Measurements from ENCODE around the gene DBF4B.

Gene DBF4B

DNA sequence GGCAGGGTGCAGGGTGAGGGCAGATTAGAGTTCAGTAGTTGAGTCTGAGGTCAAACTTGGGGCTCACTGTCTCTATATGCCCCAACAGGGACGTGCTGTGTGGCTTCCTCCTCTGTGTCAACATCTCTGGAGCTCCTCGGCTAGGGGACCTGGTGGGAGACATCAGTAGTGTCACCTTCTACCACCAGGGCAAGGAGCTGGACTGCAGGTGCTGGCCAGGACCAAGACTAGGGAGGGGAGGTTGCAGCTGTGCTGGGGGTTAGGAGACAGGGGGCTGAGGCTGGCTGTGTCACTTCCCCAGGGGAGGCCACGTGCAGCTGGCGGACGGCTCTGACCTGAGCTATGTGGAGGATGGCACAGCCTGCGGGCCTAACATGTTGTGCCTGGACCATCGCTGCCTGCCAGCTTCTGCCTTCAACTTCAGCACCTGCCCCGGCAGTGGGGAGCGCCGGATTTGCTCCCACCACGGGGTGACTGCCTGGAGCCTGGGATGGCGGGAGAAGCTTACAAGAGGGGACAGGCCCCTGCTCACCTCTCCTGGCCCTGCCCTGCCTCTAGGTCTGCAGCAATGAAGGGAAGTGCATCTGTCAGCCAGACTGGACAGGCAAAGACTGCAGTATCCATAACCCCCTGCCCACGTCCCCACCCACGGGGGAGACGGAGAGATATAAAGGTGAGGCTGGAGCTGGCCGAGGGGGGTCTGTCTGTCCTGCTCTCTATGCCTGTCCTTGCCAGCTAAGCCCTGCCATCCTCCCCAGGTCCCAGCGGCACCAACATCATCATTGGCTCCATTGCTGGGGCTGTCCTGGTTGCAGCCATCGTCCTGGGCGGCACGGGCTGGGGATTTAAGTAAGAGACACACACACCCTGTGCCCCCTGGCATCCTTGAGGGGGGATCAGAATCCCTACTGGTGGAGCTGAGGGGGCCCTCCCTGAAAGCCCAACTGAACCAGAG is 69.2 kb downstream of the DBF4B start:
- no peak for DNase-seq (ENCODE audit: low read depth)

DNA sequence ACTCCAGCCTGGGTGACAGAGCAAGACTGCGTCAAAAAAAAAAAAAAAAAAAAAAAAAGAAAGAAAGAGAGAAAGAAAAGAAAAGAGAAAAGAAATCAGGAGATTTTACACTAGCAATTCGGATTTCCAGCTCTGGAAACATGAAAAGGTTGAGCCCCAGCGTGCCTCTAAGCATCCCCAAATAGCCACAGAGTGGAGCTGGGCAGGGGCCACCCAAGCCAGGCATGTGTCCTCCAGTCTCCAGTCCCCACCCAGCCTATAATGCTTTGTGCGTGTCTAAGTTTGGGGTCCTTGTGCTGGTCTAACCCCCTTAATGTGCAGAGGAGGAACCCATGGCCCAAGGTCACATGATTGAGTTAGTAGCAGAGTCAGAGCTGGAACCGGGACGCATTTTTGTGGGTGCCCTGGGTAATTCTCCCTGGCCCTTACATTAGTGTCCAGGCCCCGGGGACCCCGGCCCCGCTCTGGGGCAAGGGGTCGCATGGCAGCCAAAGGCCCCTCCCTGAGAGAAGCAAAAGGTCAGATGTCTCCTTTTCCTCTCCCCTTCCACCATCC is 70.3 kb downstream of the DBF4B start:
- no peak for DNase-seq (ENCODE audit: low read depth)

DNA sequence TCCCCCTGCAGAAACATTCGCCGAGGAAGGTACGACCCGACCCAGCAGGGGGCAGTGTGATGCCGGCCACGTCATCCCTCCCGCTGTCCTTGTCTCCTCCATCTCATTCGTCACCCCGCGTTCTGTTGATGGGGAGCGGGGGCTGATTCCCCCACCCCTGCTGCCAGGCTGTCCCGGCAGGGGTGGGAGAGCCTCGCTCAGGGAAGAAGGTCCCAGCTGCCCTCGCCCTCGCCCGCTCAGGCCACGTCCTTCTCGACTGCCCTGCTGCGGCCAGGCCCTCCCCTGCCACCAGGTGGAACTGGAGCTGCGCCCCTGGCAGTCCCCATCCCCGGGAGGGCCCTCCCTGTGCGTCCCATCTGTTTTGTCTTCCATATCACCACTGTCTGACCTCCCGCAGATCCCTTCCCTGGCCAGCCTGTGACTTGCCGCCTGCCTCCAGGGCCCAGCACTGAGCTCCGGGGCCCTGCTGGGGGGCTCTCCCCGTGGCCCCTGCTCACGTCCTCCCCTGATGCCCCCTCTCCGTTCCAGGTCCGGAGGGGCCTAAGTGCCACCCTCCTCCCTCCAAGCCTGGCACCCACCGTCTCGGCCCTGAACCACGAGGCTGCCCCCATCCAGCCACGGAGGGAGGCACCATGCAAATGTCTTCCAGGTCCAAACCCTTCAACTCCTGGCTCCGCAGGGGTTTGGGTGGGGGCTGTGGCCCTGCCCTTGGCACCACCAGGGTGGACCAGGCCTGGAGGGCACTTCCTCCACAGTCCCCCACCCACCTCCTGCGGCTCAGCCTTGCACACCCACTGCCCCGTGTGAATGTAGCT is 71.0 kb downstream of the DBF4B start:
- DNase-seq (ENCODE audit: low read depth) = peak; percentile 49

DNA sequence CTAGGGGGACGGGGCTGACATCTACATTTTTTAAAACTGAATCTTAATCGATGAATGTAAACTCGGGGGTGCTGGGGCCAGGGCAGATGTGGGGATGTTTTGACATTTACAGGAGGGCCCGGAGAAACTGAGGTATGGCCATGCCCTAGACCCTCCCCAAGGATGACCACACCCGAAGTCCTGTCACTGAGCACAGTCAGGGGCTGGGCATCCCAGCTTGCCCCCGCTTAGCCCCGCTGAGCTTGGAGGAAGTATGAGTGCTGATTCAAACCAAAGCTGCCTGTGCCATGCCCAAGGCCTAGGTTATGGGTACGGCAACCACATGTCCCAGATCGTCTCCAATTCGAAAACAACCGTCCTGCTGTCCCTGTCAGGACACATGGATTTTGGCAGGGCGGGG is 71.7 kb downstream of the DBF4B start:
- DNase-seq (ENCODE audit: low read depth) = no peak

DNA sequence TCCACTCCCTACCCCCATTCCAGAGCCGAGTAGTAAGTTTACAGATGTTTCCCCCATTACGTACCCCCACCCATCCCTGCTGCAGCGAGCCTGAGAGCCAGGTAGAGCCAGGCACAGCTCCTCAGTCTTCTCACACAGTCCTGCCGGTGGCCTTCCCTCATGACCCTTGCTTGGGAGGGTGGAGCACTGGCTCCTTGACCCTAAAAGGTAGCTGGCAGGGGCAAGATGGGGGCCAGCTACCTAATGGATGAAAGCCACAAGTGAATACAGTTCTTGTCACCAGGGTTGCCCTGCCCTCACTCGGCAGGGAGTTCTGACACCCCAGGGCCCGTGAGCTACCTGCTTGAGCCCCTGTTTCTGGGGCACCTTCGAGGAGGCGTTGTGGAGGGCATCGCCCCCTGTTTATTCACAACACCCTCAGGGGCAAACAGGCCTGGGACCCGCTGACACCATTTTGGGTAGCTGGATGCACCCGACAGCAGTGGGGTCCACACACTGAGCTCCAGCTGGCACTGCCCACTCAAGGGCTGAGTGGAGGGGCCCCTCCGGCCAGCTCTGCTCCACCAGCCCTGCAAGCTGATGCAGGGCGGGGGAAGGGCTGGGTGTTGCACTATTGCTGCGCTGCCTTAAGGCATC is 72.5 kb downstream of the DBF4B start:
- DNase-seq (ENCODE audit: low read depth) = no peak

DNA sequence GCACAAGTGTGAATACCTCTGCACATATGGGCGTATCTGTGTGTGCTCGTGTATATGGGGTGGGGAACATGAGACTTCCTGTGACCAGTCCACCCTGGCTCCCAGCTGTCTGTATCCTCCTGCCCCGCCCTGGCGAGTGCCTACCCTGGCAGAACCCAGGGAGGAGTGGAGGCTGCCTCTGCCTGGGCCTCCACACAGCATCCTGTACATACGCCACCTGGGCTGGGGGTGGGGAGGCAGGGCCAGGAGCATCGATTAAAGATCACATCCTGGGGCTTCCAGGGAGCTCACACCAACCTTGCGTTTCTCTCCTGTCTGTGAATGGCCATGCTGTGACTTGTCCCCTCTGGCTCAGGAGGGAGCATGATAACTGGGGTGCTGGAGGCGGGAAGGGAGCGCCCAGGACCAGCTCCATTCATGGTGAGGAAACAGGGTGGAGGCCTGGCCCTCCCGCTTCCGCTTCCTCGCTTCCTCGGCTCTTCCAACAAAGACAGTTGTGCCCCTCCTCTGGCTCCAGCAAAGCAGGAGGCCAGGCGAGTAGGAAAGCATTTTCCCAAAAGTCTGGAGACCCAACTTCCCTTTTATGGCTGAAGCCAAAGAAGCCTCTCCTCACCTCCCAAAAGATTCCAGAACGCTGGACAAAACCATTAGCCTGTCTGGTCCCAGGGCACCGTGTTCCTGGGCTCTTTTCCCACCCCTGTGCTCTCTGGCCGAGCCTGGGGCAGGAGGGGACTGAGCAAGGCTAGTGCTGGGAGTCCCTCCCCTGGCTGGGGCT is 73.3 kb downstream of the DBF4B start:
- DNase-seq (ENCODE audit: low read depth) = no peak

DNA sequence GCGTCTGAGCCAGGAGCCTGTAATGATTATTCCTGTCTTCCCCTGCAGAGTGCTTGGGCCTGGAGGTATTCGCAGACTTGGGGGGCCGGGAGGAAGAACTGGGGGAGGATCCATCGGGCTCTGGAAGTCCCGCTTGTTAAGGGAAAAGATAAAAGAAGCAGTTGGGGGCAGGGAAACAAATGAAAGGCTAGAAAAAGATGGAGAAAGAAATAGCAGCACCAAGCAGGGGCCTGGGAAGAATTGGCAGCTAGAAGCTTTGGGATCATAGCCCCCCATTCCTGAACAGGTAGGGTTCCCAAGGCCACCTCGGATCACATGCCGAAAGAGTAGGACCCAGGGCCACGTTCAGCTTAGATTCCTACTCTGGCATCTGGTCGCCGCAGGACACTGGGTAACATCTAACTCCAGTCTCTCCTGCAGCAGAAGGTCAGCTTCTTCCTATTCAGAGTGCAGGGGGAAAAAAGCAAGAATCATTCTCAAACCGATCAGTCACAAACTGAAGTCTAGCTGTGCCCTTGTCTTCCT is 73.9 kb downstream of the DBF4B start:
- no peak for DNase-seq (ENCODE audit: low read depth)

DNA sequence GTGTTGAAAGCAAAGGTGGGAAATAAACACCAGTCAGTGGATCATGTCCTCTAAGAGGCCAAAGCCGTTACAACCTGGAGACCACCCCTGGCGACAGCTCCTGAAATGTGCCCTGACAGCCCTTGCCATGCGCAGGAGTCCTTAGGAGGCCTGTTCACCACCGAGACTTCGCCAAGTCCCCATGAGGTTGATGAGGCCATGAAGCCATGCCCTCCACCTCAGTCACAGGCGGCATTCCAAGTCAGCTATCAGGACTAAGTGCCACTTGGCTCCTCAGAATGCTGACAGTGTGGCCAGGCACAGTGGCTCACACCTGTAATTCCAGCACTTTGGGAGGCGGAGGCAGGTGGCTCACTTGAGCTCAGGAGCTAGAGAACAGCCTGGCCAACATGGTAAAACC is 77.5 kb downstream of the DBF4B start:
- no peak for DNase-seq (ENCODE audit: low read depth)

DNA sequence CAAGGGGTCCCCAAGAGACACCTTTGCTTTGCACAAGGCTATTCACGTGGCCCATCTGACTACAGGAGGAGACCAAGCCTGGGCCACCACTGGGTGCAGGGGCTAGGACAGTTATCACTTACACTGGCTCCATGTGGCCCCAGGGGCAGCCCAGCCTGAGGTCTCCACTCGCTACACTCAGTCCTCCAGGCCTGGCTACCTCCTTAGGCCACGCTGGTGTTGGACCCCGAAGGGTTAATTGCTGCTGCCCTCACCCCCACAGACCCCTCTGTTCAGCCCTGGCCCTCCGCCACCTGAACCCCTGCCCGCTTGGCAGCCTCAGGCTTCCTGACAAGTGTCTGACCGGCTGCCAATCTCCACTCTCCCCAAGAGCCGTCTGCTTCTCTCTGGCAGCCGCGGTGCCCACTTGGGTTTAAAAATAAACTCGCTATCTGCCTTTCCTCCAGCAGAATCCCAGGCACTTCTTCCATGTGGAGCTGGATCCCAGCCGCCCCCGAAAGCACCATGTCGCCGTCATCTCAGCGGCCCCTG is 78.2 kb downstream of the DBF4B start:
- DNase-seq (ENCODE audit: low read depth) = no peak

DNA sequence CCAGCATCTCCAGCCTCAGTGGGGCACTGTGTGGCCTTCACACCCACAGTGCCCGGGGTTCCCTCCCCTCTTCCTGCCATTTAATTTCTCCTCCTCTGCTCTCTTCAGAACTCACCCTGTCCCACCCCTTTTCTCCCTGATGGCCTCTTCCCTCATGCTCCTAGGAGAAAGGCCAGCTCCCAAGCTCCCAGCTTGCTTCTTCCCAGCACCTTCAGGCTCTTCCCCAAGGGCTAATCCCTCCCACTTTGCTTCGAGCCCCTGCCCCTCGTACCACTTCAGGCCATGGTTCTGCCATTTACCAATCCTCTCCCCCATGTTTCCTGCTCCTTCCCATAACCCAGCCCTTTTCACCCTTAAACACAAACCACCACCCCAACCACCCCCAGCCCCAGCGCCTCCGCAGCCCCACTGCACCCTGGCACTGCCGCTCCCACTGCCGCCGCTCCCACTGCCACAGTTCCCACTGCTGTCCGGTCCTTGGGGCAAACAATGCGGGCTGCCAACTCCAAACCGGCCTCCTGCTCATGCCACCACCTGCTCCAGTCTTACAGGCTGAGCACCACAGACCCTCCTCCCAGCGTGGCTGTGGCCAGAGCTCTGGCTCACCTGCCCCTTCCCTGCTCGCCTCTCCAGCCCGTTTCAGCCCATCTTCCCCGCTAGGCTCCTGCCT is 78.9 kb downstream of the DBF4B start:
- DNase-seq (ENCODE audit: low read depth) = no peak

DNA sequence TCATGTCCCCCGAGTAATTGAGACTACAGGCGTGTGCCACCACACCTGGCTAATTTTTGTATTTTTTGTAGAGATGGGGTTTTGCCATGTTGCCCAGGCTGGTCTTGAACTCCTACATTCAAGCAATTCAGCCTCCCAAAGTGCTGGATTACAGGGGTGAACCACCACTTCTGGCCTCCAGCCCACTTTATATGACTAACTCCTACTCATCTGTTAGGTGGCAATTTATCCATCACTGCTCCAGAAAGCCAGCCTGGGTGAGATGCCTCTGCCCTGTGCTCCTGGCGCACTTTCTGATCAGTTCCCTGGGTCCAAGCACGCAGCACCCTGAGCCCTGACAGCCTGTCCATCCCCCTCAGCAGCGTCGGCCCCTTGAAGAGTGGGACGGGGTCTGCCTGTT is 79.7 kb downstream of the DBF4B start:
- DNase-seq (ENCODE audit: low read depth) = no peak

DNA sequence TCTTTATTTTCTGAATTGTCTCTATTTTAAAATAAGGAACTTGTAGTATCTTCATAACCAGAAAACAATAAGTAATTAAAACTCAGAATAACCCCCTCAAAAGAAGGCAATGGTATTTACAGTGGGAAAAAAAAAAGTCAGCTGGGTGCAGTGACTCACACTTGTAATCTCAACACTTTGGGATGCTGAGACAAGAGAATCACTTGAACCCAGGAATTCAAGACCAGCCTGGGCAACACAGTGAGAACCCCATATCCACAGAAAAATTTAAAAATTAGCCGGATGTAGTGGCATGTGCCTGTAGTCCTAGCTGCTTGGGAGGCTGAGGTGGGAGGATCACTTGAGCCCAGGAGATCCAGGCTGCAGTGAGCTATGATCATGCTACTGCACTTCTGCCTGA is 83.8 kb downstream of the DBF4B start:
- DNase-seq (ENCODE audit: low read depth) = no peak

DNA sequence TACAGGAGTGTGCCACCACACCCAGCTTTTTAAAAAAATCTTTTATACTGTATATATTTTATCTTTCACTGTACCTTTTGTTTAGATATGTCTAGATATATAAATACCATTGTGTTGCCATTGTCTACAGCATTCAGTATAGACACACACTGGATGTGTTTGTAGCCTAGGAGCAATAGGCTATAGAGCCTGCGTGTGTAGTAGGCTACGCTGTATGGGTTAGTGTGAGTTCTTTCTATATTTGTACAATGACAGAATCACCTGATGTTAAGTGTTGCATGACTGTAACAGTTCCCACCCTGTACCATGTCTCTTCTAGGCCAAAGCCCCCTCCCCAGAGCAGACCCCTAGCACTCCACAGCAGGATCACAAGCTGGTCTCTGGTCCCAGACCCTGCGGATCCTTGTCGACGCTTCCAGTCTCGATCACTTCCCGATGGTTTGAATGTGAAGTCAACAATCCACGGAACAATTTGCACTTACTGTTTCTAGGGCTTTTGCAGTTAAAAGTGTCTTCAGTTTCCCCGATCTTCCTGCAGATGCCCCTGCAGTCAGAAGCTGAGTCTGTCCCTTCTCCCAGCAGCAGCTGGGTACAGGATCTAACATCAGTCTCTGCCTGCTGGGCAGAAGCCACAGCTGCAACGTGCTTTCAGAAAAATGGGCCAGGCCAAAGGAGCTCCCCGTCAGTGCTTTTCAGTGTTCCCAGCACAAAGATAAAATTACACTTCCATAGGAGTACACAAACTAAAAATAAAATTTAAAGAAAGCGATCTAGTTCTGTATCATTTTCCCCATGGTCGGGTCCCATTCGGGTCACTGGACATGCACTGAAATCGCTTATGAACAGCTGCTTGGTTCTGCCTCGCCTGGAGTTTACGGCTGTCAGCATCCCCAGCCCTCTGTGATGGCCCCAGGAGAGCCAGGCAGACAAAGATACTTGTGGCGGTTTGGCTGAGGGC is 85.7 kb downstream of the DBF4B start:
- no peak for DNase-seq (ENCODE audit: low read depth)

DNA sequence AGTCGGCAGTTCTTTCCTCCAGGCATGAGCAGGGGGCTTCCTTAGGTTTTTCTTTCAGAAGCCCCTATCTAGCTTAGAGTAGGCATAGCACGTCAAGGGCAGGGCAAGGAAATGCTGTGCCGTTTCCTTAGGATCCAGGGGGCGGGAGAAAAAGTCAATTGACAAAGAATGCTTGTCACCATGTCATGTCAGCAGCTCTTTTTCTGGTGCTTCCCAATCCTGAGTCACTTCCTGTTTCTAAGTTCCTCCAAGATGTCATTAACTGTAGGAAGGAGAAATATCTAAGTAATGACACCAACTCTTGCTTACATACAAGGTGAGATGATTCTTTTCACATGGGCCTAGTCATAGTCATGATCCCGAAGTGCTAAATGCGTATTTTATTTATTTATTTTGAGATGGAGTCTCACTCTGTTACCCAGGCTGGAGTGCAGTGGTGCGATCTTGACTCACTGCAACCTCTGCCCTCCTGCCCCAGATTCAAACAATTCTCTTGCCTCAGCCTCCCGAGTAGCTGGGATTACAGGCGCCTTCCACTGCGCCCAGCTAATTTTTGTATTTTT is 86.5 kb downstream of the DBF4B start:
- DNase-seq (ENCODE audit: low read depth) = peak; percentile 37

DNA sequence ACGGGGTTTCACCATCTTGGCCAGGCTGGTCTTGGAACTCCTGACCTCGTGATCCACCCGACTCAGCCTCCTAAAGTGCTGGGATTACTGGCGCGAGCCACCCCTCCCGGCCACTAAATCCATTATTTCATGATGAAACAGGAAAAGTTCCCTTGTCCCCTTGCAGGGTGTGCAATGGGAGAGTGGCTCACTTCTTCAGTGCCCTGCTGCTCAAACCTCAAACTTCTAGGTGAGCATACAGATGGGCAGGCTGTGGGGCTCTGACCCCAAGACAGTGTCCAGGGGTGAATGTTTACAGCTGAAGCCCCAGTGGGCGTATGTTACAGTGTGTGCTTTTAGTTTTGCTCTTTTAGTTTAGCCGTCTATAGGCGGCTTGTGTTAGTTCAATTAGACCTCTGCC is 87.0 kb downstream of the DBF4B start:
- DNase-seq (ENCODE audit: low read depth) = no peak

DNA sequence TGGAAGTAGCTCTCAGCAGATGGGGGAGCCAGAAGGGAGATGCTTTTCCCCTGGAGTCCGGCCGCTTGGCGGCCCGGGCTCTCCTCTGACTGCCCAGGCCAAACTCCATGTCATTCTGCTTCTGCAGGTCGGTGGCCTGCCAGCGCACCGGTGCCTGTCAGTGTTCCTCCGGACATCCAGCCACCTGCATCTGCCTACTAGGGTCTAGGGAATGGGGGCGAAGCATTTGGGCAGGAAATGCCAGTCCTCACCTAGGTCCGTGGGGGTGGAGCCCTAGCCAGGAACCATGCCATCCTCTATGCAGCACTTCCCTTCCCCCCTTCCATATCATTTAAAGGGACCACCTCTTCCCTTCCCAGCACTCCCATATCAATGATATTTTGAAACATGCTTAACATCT is 87.5 kb downstream of the DBF4B start:
- no peak for DNase-seq (ENCODE audit: low read depth)

DNA sequence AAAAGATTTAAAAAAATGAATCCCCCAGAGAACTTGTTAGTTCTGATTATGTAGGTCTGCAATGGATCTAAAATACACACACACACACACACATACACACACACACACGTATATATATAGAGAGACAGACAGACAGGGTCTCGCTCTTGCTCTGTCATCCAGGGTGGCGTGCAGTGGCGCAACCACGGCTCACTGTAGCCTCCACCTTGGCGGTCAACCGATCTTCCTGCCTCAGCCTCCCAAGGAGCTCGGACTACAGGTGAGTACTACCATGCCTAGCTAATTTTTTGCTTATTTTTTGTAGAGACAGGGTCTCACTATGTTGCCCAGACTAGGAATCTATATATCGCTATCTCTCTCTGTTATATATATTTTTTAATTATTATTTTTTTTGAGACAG is 88.3 kb downstream of the DBF4B start:
- DNase-seq (ENCODE audit: low read depth) = no peak

DNA sequence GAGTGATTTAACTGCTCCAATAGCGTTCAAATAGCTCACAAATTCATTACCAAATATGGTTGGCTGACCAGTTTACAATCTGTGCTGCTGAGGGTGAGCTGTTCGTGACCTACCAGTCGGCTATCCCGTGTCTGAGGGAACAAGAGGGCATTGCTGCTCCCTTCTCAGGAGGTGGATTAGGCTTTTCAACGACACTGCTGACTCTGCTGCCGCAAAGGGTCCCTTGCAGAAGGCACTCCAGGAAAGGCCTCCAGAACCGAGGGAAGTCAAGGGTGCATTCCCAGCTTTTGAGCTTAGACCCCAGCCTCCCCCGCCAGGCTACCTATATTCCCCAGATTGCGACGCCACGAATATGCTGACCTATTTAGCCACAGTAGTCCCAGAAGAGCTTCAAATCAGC is 89.3 kb downstream of the DBF4B start:
- no peak for DNase-seq (ENCODE audit: low read depth)

DNA sequence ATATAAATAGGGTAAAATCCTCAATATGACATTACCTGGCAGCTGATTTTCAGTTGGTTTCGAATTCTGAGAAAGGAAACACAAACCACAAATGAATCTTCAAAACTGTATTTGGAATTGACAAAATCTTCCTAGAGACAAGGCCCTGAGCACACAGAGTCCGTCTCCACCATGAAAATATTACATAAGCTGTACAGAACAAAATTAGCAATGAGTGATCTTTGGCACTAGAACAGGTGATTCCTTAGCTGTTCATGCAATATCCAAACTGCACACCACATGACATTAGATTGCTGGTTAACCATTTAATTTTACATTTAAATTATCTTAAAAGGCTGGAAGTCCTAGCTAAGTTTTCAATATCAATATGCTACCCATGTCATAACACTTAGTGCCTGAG is 89.9 kb downstream of the DBF4B start:
- no peak for DNase-seq (ENCODE audit: low read depth)
